ENCODE data around the gene AK3. TPM values are rescaled to one million over a fixed set of nuclear protein-coding genes. Genes with fewer than 3 reads are reported as not detected.

The AK3 gene
- total and polyA plus RNA-seq, 3 donors from 2014 or later = 18.3 to 24.1 (median 23.4) TPM

DNA sequence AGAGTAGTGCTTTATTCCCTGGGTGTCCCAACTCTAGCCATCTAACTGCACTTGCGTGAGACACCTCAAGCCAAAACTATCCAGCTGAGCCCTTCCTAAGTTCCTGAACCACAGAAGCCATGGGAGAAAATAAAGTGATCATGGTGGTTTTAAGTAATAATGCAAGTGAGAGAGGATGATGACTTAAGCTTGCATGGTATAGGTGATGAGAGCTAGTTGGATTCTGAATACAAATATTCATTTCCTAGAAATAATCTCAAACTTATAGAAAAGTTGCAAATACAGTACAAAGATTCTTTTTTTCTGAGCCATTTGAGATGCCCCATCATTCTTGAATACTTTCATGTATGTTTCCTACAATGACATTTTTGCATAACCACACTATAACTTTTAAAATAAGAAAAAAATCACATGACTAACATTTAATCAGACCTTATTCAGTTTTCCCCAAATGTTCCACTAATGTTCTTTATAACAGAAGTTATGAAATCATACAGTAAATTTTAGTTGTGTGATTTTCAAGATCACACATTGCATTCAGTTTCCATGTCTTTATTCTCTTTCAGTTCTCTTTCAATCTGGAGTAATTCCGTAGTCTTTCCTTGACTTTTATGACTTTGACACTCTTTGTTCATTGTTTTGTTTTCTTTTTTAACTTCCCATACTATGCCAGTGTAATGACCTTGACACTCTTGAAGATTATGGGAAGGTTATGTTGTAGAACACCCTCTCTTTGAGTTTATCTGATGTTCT lies 5.5 kb upstream of the AK3 start:
- H3K27ac ChIP-seq = no peak overlapping the region
- no peaks in the 10 kb centered on the region for H3K4me1 ChIP-seq
- H3K27me3 ChIP-seq = no peaks in the 10 kb centered on the region
- H3K9me3 ChIP-seq = no peaks in the 10 kb centered on the region
- H3K4me3 ChIP-seq = no peak overlapping the region
- intact Hi-C loops (cut with DNase I; ENCODE audit: low total_unique reads) = no loop called here
- no peak for DNase-seq
- TF ChIP-seq, protein P1, sequence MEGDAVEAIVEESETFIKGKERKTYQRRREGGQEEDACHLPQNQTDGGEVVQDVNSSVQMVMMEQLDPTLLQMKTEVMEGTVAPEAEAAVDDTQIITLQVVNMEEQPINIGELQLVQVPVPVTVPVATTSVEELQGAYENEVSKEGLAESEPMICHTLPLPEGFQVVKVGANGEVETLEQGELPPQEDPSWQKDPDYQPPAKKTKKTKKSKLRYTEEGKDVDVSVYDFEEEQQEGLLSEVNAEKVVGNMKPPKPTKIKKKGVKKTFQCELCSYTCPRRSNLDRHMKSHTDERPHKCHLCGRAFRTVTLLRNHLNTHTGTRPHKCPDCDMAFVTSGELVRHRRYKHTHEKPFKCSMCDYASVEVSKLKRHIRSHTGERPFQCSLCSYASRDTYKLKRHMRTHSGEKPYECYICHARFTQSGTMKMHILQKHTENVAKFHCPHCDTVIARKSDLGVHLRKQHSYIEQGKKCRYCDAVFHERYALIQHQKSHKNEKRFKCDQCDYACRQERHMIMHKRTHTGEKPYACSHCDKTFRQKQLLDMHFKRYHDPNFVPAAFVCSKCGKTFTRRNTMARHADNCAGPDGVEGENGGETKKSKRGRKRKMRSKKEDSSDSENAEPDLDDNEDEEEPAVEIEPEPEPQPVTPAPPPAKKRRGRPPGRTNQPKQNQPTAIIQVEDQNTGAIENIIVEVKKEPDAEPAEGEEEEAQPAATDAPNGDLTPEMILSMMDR (IDR thresholded peaks at IDR 0.05) = no peak
- TF ChIP-seq POLR2A (IDR thresholded peaks at IDR 0.05) = no peak
- H3K36me3 ChIP-seq (ENCODE audit: low read depth, missing control alignments) = no peaks in the 10 kb centered on the region
- 75 to 81% methylated on average over 2 of the region's 2 CpGs for WGBS, 2 donors

DNA sequence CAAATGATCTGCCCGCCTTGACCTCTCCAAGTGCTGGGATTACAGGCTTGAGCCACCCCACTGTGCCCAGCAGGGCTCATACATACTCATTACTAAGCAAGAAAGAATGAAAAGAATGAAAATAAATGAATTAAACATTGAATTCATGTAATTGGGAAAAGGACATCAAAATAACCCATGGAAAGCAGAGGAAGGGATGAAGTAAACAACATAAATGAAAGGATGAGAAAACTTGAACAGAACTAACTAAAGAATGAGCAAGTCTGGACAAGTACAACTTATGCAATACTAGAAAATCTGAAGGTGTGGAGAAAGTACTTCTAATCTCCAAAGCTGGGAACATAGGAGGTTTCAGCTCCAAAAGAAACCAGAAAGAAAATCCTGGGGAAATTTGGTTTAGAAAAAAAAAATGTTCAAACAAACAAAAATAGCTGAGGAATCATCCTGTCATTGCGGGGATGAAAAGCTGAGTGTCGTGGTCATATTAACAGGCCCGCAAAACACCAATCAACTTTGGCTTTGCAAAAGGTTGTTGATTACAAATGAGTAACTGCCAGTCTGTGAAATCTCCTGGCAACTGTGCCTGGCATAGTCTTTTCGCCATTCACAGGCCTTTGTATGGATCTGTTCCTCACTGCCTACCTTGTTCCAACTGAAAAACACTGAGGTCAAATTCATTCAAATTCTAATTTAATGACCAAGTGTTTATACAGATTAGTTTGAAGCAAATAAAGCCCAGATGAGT lies 2.3 kb upstream of the AK3 start:
- intact Hi-C loops (cut with DNase I; ENCODE audit: low total_unique reads) = loop anchor here (5.0 kb wide), 1 partner anchor 81 kb away; the partner anchor contains the start of gene PLPP6
- TF ChIP-seq, protein P1 (IDR thresholded peaks at IDR 0.05) = no peak
- no peak for TF ChIP-seq POLR2A (IDR thresholded peaks at IDR 0.05)
- H3K4me3 ChIP-seq = no peak overlapping the region
- H3K27me3 ChIP-seq = no peaks in the 10 kb centered on the region
- 67 to 83% methylated on average over 5 of the region's 5 CpGs for WGBS, 2 donors
- H3K9me3 ChIP-seq = no peaks in the 10 kb centered on the region
- H3K27ac ChIP-seq = no peak overlapping the region
- H3K36me3 ChIP-seq (ENCODE audit: low read depth, missing control alignments) = no peaks in the 10 kb centered on the region
- peaks cover 8% of the 10 kb centered on the region for H3K4me1 ChIP-seq
- no peak for DNase-seq

DNA sequence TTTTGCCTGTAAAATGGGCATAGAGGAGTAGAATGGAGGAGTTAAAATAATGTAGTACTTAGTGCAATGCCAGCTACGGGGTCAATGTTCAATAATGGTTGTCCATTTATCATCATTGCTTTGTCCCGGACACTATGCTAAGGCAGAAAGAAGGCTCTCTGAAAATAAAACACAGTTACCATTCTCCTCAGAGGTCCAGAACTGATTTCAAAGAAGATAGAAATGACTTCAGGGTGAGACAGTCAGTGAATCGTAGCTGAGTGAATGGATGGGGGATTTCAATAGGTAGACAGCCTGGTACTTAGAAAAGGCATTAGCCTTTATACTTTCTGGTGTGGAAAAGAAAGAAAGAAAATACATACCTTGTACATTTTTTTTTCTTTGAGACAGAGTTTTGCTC lies 1.2 kb upstream of the AK3 start:
- Histone ChIP-seq H3K27ac (no peak overlapping the region), H3K4me1 (peaks cover 8% of the 10 kb centered on the region), H3K27me3 (no peaks in the 10 kb centered on the region), H3K9me3 (no peaks in the 10 kb centered on the region), H3K4me3 (peak overlapping the region in 1 of 2 donors; percentile 90), H3K36me3 (ENCODE audit: low read depth, missing control alignments) (no peaks in the 10 kb centered on the region)
- no peak for DNase-seq
- TF ChIP-seq, protein P1 (IDR thresholded peaks at IDR 0.05) = no peak
- no peak for TF ChIP-seq POLR2A (IDR thresholded peaks at IDR 0.05)
- 30 to 37% methylated on average over 3 of the region's 3 CpGs for WGBS, 2 donors
- intact Hi-C loops (cut with DNase I; ENCODE audit: low total_unique reads) = loop anchor here (5.0 kb wide), 1 partner anchor 80 kb away; the partner anchor contains the start of gene PLPP6

DNA sequence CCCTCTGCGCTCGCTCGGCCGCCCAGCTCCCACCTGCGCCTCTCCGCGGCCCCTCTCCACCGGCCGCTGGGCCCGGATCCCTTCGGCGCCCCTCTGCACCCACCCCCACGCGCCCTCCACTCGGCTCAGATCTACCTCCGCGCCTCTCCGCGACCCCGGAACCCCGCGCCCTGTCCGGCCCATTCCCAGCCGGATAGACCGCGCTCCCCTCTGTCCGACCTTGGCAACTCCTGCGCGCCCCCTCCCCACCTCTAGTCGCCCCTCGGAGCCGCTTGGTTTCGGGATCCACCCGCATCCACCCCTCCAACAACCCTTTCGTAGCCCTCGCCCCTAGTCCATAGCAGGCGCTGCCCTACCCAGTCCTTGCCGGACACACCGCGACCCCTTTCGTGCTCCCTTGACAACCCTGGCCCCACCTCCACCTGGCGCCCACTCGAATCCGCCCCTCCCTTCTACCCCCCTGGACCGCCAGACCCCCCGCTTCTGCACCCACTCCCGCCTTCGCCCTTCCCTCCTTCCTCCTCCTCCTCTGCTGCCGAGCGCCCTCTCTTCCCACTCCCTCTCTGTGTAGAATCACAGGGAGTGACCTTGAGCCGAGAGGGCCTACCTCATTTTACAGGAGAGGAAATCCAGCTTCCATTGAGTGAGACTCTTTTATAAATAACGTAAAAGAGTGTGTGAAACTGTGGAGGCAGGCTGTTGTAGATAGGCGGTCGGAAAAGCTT lies 525 bp upstream of the AK3 start:
- intact Hi-C loops (cut with DNase I; ENCODE audit: low total_unique reads) = loop anchor here (5.0 kb wide), 1 partner anchor 79 kb away; the partner anchor contains the start of gene PLPP6
- H3K4me3 ChIP-seq = peak overlapping the region; percentile 86 to 90
- no peaks in the 10 kb centered on the region for H3K27me3 ChIP-seq
- H3K27ac ChIP-seq = peak overlapping the region; percentile 92 to 94
- TF ChIP-seq, protein P1 (IDR thresholded peaks at IDR 0.05) = no peak
- no peak for TF ChIP-seq POLR2A (IDR thresholded peaks at IDR 0.05)
- H3K4me1 ChIP-seq = peaks cover 8% of the 10 kb centered on the region
- 1 to 2% methylated on average over 40 to 52 of the region's 54 CpGs for WGBS, 2 donors
- no peaks in the 10 kb centered on the region for H3K9me3 ChIP-seq
- peak; percentile 47 for DNase-seq
- no peaks in the 10 kb centered on the region for H3K36me3 ChIP-seq (ENCODE audit: low read depth, missing control alignments)
